ENCODE data around the gene ASIC4. TPM values are rescaled to one million over a fixed set of nuclear protein-coding genes. Genes with fewer than 3 reads are reported as not detected.

Gene ASIC4
- total and polyA plus RNA-seq, 2 of the 13 experiments (the other 11 are each of a cell fraction or from before 2014, with no cell fraction given) = 0.03 TPM; not detected in 1

- TF ChIP-seq ZBTB34 (CRISPR knock-in tag; IDR thresholded peaks at IDR 0.05) (peak; percentile 20; the same call in 1 of the 2 replicates), ZNF552 (CRISPR knock-in tag; IDR thresholded peaks at IDR 0.05; ENCODE audit: borderline replicate concordance) (no peak), MLLT10 (CRISPR knock-in tag; IDR thresholded peaks at IDR 0.05) (no peak), MED13 (CRISPR knock-in tag; IDR thresholded peaks at IDR 0.05) (peak; percentile 94), ARID2 (CRISPR knock-in tag; IDR thresholded peaks at IDR 0.05; ENCODE audit: borderline replicate concordance) (peak; percentile 95; the same call in 1 of the 2 replicates), PHF8 (CRISPR knock-in tag; IDR thresholded peaks at IDR 0.05) (peak; percentile 70), ZNF263 (CRISPR knock-in tag; IDR thresholded peaks at IDR 0.05) (peak; percentile 74), ZNF276 (CRISPR knock-in tag; IDR thresholded peaks at IDR 0.05; ENCODE audit: low read depth) (peak; percentile 29; the same call in 1 of the 2 replicates), IKZF4 (CRISPR knock-in tag; IDR thresholded peaks at IDR 0.05; ENCODE audit: borderline replicate concordance, low read depth, not compliant biosample characterization) (peak; percentile 96), POGZ (CRISPR knock-in tag; IDR thresholded peaks at IDR 0.05) (peak; percentile 91), ZFP1 (CRISPR knock-in tag; IDR thresholded peaks at IDR 0.05) (peak; percentile 90), XRCC5 (optimal IDR thresholded peaks at IDR 0.05; ENCODE audit: low read length) (peak; percentile 92), BATF2 (CRISPR knock-in tag; IDR thresholded peaks at IDR 0.05) (0 out of 2 replicates have a peak, but pooled peaks have one; percentile 24), ZNF644 (CRISPR knock-in tag; IDR thresholded peaks at IDR 0.05; ENCODE audit: low read depth) (no peak), HNRNPUL1 (IDR thresholded peaks at IDR 0.05; ENCODE audit: low read depth, low read length) (0 out of 2 replicates have a peak, but pooled peaks have one; percentile 34), ATF7-NPFF (CRISPR knock-in tag; IDR thresholded peaks at IDR 0.05; ENCODE audit: low read depth) (peak; percentile 87), RXRA (CRISPR knock-in tag; IDR thresholded peaks at IDR 0.05) (peak; percentile 73), BRCA1 (CRISPR knock-in tag; IDR thresholded peaks at IDR 0.05) (peak; percentile 97), ZFP91 (CRISPR knock-in tag; IDR thresholded peaks at IDR 0.05; ENCODE audit: borderline replicate concordance) (peak; percentile 99), ZNF282 (IDR thresholded peaks at IDR 0.05; ENCODE audit: partially characterized antibody) (no peak), ZNF510 (CRISPR knock-in tag; IDR thresholded peaks at IDR 0.05; ENCODE audit: low read depth) (0 out of 2 replicates have a peak, but pooled peaks have one; percentile 31), HOXA5 (CRISPR knock-in tag; IDR thresholded peaks at IDR 0.05) (peak; percentile 97), MEIS2 (CRISPR knock-in tag; IDR thresholded peaks at IDR 0.05) (peak; percentile 97), CREB3 (CRISPR knock-in tag; IDR thresholded peaks at IDR 0.05) (peak; percentile 61)
Measured at GRCh38 chr2:219543596-219544358, 29.5 kb downstream of the ASIC4 start, which contains the start of the genes CHPF and TMEM198 (continued).

All from HepG2 (cell line).